K562 (cell line): ENCODE data around the gene VPS33B.

Experiments
- CBX3 ChIP-seq, 2 experiments: IDR thresholded peaks; 1 replicate in 1 of 2; 2 replicates in 1 of 2; pipeline ENCODE4 v1.6.1; 2012; ENCODE audit warnings: inconsistent platforms in 2 of 2, low read length in 2 of 2, borderline replicate concordance in 1 of 2, control low read depth in 1 of 2
- CTBP1 ChIP-seq: fragments of 450-650 bp; IDR thresholded peaks from 2 replicates; pipeline ENCODE4 v1.6.1; 2016; ENCODE audit warnings: borderline replicate concordance
- DPF2 ChIP-seq: fragments of 450-650 bp; IDR thresholded peaks from 2 replicates; pipeline ENCODE4 v1.6.1; 2016
- KAT2B ChIP-seq: IDR thresholded peaks from one replicate; pipeline ENCODE4 v1.6.1; 2012; ENCODE audit warnings: low read depth, mild to moderate bottlenecking, control low read depth, inconsistent platforms, low read length, moderate library complexity
- MAFG ChIP-seq: fragments of 450-650 bp; conservative IDR thresholded peaks from 2 replicates; pipeline ENCODE4 v1.6.1; 2016; ENCODE audit warnings: missing genetic modification characterization, missing compliant biosample characterization
- PRPF4 ChIP-seq: fragments of 200-400 bp; formaldehyde crosslinking; IDR thresholded peaks from one replicate; pipeline ENCODE4 v1.6.1; 2017; ENCODE audit warnings: low read length, low read depth, mild to moderate bottlenecking; ENCODE audit not compliant: insufficient read depth, poor library complexity, severe bottlenecking
- RAD21 ChIP-seq, 2 experiments: fragments of 250-450 bp in 1 of 2; fragments of 450-650 bp in 1 of 2; sonication (Bioruptor Pico) in 1 of 2; formaldehyde crosslinking in 1 of 2; IDR thresholded peaks in 1 of 2; conservative IDR thresholded peaks in 1 of 2; 2 replicates each; pipeline versions ENCODE4 v1.4.0 to v1.8.0; 2020 to 2022; ENCODE audit warnings: mild to moderate bottlenecking in 2 of 2, moderate library complexity in 1 of 2
- SMARCB1 ChIP-seq: IDR thresholded peaks from 2 replicates; pipeline ENCODE4 v1.6.1; 2011; ENCODE audit warnings: improper control_type of control experiment, low read depth; ENCODE audit not compliant: insufficient read length
- SP2 ChIP-seq: IDR thresholded peaks from 2 replicates; pipeline ENCODE4 v1.6.1; 2011; ENCODE audit warnings: mild to moderate bottlenecking, low read depth, low read length, moderate library complexity; ENCODE audit not compliant: poor library complexity, severe bottlenecking; ENCODE audit errors: extremely low read depth
- ZNF311 ChIP-seq: fragments of 250-450 bp; sonication (Bioruptor Pico); IDR thresholded peaks from 2 replicates; pipeline ENCODE4 v1.4.0; 2020; ENCODE audit warnings: mild to moderate bottlenecking, moderate library complexity
- TF ChIP-seq, protein P1 (sequence below), 3 experiments: IDR thresholded peaks in 2 of 3; conservative IDR thresholded peaks in 1 of 3; 2 replicates each; pipeline ENCODE4 v1.5.1; 2011 to 2012; ENCODE audit warnings: low read length in 3 of 3, mild to moderate bottlenecking in 3 of 3, control low read depth in 2 of 3, improper control_type of control experiment in 1 of 3, inconsistent platforms in 1 of 3, low read depth in 1 of 3, mixed read lengths in 1 of 3, moderate library complexity in 1 of 3; ENCODE audit not compliant: insufficient read depth in 2 of 3
- TF ChIP-seq, protein P2 (sequence below): sonication (generic); formaldehyde crosslinking; IDR thresholded peaks from 2 replicates; pipeline ENCODE4 v1.8.1; 2022; ENCODE audit warnings: missing genetic modification reagents
- TF ChIP-seq, protein P3 (sequence below): sonication (generic); formaldehyde crosslinking; IDR thresholded peaks from 2 replicates; pipeline ENCODE4 v1.8.0; 2022; ENCODE audit warnings: missing genetic modification reagents, mild to moderate bottlenecking, borderline replicate concordance

- no peak for TF ChIP-seq ZNF311 (CRISPR knock-in tag)
- TF ChIP-seq, protein P1, sequence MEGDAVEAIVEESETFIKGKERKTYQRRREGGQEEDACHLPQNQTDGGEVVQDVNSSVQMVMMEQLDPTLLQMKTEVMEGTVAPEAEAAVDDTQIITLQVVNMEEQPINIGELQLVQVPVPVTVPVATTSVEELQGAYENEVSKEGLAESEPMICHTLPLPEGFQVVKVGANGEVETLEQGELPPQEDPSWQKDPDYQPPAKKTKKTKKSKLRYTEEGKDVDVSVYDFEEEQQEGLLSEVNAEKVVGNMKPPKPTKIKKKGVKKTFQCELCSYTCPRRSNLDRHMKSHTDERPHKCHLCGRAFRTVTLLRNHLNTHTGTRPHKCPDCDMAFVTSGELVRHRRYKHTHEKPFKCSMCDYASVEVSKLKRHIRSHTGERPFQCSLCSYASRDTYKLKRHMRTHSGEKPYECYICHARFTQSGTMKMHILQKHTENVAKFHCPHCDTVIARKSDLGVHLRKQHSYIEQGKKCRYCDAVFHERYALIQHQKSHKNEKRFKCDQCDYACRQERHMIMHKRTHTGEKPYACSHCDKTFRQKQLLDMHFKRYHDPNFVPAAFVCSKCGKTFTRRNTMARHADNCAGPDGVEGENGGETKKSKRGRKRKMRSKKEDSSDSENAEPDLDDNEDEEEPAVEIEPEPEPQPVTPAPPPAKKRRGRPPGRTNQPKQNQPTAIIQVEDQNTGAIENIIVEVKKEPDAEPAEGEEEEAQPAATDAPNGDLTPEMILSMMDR (IDR thresholded peaks at IDR 0.05 in 2 of 3, conservative IDR thresholded peaks at IDR 0.05 in 1 of 3; ENCODE audit: insufficient read depth in 2 of 3, low read depth in 1 of 3, low read length in 3 of 3): no peak
- TF ChIP-seq SP2: no peak
- no peak for TF ChIP-seq MAFG
- TF ChIP-seq SMARCB1: no peak
- TF ChIP-seq, protein P2, sequence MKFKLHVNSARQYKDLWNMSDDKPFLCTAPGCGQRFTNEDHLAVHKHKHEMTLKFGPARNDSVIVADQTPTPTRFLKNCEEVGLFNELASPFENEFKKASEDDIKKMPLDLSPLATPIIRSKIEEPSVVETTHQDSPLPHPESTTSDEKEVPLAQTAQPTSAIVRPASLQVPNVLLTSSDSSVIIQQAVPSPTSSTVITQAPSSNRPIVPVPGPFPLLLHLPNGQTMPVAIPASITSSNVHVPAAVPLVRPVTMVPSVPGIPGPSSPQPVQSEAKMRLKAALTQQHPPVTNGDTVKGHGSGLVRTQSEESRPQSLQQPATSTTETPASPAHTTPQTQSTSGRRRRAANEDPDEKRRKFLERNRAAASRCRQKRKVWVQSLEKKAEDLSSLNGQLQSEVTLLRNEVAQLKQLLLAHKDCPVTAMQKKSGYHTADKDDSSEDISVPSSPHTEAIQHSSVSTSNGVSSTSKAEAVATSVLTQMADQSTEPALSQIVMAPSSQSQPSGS (CRISPR knock-in tag): no peak
- no peak for TF ChIP-seq DPF2
- no peak for TF ChIP-seq PRPF4
- no peak for TF ChIP-seq CBX3 (IDR thresholded peaks at IDR 0.05; ENCODE audit: borderline replicate concordance in 1 of 2, low read length in 2 of 2)
- TF ChIP-seq CTBP1: no peak
- TF ChIP-seq KAT2B: no peak
- no peak for TF ChIP-seq RAD21 (CRISPR knock-in tag; conservative IDR thresholded peaks at IDR 0.05 in 1 of 2, IDR thresholded peaks at IDR 0.05 in 1 of 2)
- TF ChIP-seq, protein P3, sequence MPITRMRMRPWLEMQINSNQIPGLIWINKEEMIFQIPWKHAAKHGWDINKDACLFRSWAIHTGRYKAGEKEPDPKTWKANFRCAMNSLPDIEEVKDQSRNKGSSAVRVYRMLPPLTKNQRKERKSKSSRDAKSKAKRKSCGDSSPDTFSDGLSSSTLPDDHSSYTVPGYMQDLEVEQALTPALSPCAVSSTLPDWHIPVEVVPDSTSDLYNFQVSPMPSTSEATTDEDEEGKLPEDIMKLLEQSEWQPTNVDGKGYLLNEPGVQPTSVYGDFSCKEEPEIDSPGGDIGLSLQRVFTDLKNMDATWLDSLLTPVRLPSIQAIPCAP (CRISPR knock-in tag): no peak
These were observed 27.7 kb upstream of the VPS33B start for GRCh38 chr15:91050128-91050455.
